ENCODE results near the gene CNN2. TPM values are rescaled to one million over a fixed set of nuclear protein-coding genes. Genes with fewer than 3 reads are reported as not detected.

The CNN2 gene
- total and polyA plus RNA-seq, 2 of the 13 experiments (the other 11 are each of a cell fraction or from before 2014, with no cell fraction given) = 63.6 to 70.0 TPM

DNA sequence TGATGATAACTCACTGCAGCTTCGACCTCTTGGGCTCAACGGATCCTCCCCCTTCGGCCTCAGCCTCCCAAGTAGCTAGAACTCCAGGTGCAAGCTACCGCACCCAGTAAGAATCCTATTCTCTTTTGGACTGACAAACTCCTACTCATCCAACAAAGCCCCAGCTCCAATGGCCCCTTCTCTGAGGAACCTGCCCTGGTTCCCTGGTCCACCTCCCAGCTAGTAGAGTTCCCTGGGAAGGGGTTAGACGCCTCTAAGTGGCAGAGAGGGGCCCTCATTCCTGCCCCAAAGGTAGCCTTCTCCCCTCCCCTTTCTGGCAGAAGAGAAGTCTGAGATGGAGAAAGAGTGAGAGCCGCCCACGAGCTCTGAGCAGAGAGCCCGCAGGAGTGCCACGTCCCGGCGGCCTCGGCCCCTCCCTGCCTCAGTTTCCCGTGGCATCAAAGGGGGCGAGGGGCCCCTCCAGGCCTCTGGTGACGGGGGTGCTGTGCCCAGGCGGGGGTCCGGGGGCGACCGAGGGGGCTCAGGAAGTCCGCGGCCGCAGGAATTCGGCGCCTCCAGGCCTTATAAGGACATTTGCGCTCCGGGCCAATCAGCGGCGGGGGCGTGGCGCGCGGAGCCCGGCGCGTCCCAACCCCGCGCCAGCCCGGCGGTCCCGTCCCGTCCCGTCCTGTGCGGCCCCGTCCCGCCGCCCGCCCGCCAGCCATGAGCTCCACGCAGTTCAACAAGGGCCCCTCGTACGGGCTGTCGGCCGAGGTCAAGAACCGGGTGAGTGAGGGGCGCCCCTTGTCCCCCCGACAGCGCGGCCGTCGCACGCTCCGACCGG is at the start of gene CNN2 (continued):
- 0 out of 2 replicates have a peak, but pooled peaks have one; percentile 33 for TF ChIP-seq SALL2 (CRISPR knock-in tag; IDR thresholded peaks at IDR 0.05)
- peak; percentile 72 for TF ChIP-seq POLR2G (IDR thresholded peaks at IDR 0.05; ENCODE audit: low read depth, low read length)
- no peak for TF ChIP-seq NCOA1 (CRISPR knock-in tag; IDR thresholded peaks at IDR 0.05)
- no peak for TF ChIP-seq CENPX (CRISPR knock-in tag; IDR thresholded peaks at IDR 0.05)
- no peak for TF ChIP-seq NFE2L1 (CRISPR knock-in tag; IDR thresholded peaks at IDR 0.05; ENCODE audit: borderline replicate concordance)
- TF ChIP-seq NFYC (CRISPR knock-in tag; IDR thresholded peaks at IDR 0.05) = peak; percentile 52; the same call in 1 of the 2 replicates
- no peak for TF ChIP-seq MAZ (IDR thresholded peaks at IDR 0.05; ENCODE audit: borderline replicate concordance, low read depth, low read length)
- TF ChIP-seq MAZ (CRISPR knock-in tag; IDR thresholded peaks at IDR 0.05; ENCODE audit: low read depth) = peak; percentile 81
- TF ChIP-seq ZNF687 (CRISPR knock-in tag; IDR thresholded peaks at IDR 0.05) = peak; percentile 77
- TF ChIP-seq ZNF224 (CRISPR knock-in tag; IDR thresholded peaks at IDR 0.05) = no peak
- TF ChIP-seq ZNF563 (CRISPR knock-in tag; IDR thresholded peaks at IDR 0.05) = peak; percentile 28; the same call in 1 of the 2 replicates
- TF ChIP-seq, protein P1, sequence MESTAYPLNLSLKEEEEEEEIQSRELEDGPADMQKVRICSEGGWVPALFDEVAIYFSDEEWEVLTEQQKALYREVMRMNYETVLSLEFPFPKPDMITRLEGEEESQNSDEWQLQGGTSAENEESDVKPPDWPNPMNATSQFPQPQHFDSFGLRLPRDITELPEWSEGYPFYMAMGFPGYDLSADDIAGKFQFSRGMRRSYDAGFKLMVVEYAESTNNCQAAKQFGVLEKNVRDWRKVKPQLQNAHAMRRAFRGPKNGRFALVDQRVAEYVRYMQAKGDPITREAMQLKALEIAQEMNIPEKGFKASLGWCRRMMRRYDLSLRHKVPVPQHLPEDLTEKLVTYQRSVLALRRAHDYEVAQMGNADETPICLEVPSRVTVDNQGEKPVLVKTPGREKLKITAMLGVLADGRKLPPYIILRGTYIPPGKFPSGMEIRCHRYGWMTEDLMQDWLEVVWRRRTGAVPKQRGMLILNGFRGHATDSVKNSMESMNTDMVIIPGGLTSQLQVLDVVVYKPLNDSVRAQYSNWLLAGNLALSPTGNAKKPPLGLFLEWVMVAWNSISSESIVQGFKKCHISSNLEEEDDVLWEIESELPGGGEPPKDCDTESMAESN (CRISPR knock-in tag; conservative IDR thresholded peaks at IDR 0.05) = no peak
- TF ChIP-seq, protein P2, sequence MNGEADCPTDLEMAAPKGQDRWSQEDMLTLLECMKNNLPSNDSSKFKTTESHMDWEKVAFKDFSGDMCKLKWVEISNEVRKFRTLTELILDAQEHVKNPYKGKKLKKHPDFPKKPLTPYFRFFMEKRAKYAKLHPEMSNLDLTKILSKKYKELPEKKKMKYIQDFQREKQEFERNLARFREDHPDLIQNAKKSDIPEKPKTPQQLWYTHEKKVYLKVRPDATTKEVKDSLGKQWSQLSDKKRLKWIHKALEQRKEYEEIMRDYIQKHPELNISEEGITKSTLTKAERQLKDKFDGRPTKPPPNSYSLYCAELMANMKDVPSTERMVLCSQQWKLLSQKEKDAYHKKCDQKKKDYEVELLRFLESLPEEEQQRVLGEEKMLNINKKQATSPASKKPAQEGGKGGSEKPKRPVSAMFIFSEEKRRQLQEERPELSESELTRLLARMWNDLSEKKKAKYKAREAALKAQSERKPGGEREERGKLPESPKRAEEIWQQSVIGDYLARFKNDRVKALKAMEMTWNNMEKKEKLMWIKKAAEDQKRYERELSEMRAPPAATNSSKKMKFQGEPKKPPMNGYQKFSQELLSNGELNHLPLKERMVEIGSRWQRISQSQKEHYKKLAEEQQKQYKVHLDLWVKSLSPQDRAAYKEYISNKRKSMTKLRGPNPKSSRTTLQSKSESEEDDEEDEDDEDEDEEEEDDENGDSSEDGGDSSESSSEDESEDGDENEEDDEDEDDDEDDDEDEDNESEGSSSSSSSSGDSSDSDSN (CRISPR knock-in tag; IDR thresholded peaks at IDR 0.05) = peak; percentile 56; the same call in 1 of the 2 replicates
- 0 out of 2 replicates have a peak, but pooled peaks have one; percentile 14 for TF ChIP-seq CBFB (CRISPR knock-in tag; IDR thresholded peaks at IDR 0.05)
- TF ChIP-seq ARHGAP35 (CRISPR knock-in tag; IDR thresholded peaks at IDR 0.05; ENCODE audit: borderline replicate concordance) = 0 out of 2 replicates have a peak, but pooled peaks have one; percentile 37
- 0 out of 2 replicates have a peak, but pooled peaks have one; percentile 34 for TF ChIP-seq ZNF550 (CRISPR knock-in tag; IDR thresholded peaks at IDR 0.05; ENCODE audit: borderline replicate concordance)
- peak; percentile 21 for TF ChIP-seq ASH2L (IDR thresholded peaks at IDR 0.05; ENCODE audit: insufficient read length, low read depth, low read length)
- TF ChIP-seq, protein P3, sequence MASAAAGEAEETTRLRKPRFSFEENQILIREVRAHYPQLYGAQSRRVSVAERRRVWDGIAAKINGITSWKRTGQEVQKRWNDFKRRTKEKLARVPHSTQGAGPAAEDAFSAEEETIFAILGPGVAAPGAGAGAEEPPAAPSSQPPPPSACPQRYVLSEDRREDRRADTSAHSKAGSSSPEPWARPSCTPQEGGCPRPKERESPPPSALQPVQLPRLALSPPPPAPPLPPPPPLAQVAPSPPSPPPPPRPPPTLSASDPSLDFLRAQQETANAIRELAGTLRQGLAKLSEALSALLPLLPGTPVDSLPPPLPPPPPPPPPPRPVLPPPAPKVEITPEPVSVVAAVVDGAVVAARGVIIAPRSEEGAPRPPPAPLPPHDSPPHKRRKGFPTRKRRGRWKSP (CRISPR knock-in tag; IDR thresholded peaks at IDR 0.05) = peak; percentile 45
- TF ChIP-seq THYN1 (CRISPR knock-in tag; IDR thresholded peaks at IDR 0.05; ENCODE audit: borderline replicate concordance, low read depth) = no peak

Measured in HepG2 (cell line).